ENCODE results near the gene CTSD. TPM values are rescaled to one million over a fixed set of nuclear protein-coding genes. Genes with fewer than 3 reads are reported as not detected.

The CTSD gene
- total and polyA plus RNA-seq, 2 of the 4 experiments (the other 2 are of a cell fraction) = 39.8 to 166 TPM

DNA sequence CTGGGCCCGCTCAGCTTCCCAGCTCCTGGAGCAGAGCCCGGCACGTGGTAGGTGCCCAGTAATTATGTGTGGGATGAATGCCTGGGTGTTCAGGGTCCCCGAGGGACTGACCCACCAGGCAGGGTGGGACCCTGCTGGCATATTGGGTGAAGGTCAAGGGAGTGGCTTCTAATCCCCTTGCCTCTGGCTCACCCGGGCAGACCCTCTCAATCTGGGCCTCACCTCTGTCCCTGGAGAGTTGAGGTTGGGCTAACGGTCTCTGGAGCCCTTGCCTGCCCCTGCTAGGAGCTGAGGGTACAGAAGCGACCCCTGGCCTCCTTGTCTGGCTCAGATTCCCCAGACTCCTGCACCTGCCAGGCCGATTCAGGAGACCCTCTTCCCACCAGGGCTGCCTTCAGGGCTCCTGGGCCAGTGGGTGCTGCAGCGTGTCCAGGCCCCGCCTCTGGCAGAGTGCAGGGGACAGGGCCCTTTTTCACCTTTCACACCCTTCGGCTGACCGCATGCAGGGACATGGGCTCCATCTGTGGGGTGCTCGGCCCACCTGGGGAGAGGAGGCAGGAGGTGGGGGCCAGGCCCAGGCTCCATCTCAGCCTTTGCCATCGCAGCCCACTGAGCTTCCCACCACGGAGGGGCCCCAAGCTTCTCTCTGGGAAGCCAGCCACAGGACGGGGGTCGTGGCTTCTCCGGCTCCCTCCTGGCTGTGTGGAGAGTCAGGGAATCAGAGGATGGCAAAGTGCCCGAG lies 3.8 kb upstream of the CTSD start:
- Histone ChIP-seq H3K36me3 (ENCODE audit: control insufficient read depth, insufficient read depth, low read length) (no peaks in the 10 kb centered on the region), H2AFZ (replicated peaks; ENCODE audit: low read length, poor library complexity) (peak overlapping the region; percentile 33), H2AK9ac (replicated peaks; ENCODE audit: low read depth, low read length, poor library complexity) (peak overlapping the region; percentile 18), H2BK15ac (ENCODE audit: low read depth, low read length) (no peak overlapping the region), H4K91ac (ENCODE audit: insufficient read depth, low read depth, low read length) (no peak overlapping the region), H3K56ac (ENCODE audit: extremely low read depth, insufficient read depth, low read length) (no peak overlapping the region), H3K4ac (ENCODE audit: low read depth, low read length) (no peak overlapping the region; the same call in 1 of the 2 replicates), H3K4me1 (ENCODE audit: control insufficient read depth, insufficient read depth, low read length) (peaks cover 18% of the 10 kb centered on the region), H4K8ac (ENCODE audit: low read depth in 2 of 2, low read length in 2 of 2) (no peak overlapping the region), H2BK120ac (ENCODE audit: low read depth, low read length) (no peak overlapping the region), H2BK20ac (ENCODE audit: low read depth, low read length) (no peak overlapping the region), H3K4me3 (ENCODE audit: insufficient read depth, low read depth, low read length) (no peak overlapping the region), H2AK5ac (ENCODE audit: low read depth, low read length) (0 out of 2 replicates have a peak overlapping the region, but pooled peaks have one; percentile 12), H3K27ac (ENCODE audit: insufficient read depth, low read length) (no peak overlapping the region), H4K20me1 (ENCODE audit: insufficient read depth, low read length) (no peaks in the 10 kb centered on the region), H3K23ac (ENCODE audit: low read depth, low read length) (no peak overlapping the region), H3K4me2 (ENCODE audit: low read depth, low read length) (no peak overlapping the region), H3K9me1 (ENCODE audit: insufficient read depth, low read length) (peaks cover 5% of the 10 kb centered on the region; the same call in 1 of the 2 replicates), H3K9me3 (ENCODE audit: control insufficient read depth, insufficient read depth, low read length) (no peaks in the 10 kb centered on the region), H2BK5ac (ENCODE audit: low read depth, low read length, poor library complexity, severe bottlenecking) (no peak overlapping the region), H4K5ac (ENCODE audit: low read depth, low read length) (no peak overlapping the region), H3K9ac (ENCODE audit: low read depth, low read length) (no peak overlapping the region), H3K14ac (replicated peaks; ENCODE audit: low read depth, low read length) (no peak overlapping the region), H3K27me3 (ENCODE audit: control insufficient read depth, insufficient read depth, low read length) (no peaks in the 10 kb centered on the region), H3K18ac (ENCODE audit: low read depth, low read length) (no peak overlapping the region), H3K79me1 (ENCODE audit: low read depth in 1 of 2, low read length in 2 of 2) (peaks cover 0 to 8% of the 10 kb centered on the region in 2 experiments; a peak in 2 of 4 replicates)
- no peak for DNase-seq
- no peak for ATAC-seq (ENCODE audit: low read depth)
- in situ Hi-C loops (cut with MboI; ENCODE audit: low sequenced_read_pairs) (no loop called here), dilution Hi-C loops (cut with HindIII; ENCODE audit: low sequenced_read_pairs, unreplicated experiment) (no loop called here), intact Hi-C loops (cut with micrococcal nuclease) (no loop called here)
- BruUV-seq (replicated peaks) = no TSS peak
- WGBS, 2 experiments (ENCODE audit: extremely low coverage in 2 of 2, insufficient read length in 1 of 2) = 71% methylated on average over 5 of the region's 19 CpGs; no CpG with 5 or more reads in 1 of the 2 experiments
- ChIA-PET POLR2A (ENCODE audit: unreplicated experiment) (no interaction called here), CTCF (no interaction called here)
- TF ChIP-seq, protein P1, sequence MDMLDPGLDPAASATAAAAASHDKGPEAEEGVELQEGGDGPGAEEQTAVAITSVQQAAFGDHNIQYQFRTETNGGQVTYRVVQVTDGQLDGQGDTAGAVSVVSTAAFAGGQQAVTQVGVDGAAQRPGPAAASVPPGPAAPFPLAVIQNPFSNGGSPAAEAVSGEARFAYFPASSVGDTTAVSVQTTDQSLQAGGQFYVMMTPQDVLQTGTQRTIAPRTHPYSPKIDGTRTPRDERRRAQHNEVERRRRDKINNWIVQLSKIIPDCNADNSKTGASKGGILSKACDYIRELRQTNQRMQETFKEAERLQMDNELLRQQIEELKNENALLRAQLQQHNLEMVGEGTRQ (IDR thresholded peaks at IDR 0.05; ENCODE audit: low read depth, low read length) = no peak
- no peak for TF ChIP-seq RCOR1 (IDR thresholded peaks at IDR 0.05; ENCODE audit: insufficient replicate concordance, low read length)
- TF ChIP-seq, protein P2, sequence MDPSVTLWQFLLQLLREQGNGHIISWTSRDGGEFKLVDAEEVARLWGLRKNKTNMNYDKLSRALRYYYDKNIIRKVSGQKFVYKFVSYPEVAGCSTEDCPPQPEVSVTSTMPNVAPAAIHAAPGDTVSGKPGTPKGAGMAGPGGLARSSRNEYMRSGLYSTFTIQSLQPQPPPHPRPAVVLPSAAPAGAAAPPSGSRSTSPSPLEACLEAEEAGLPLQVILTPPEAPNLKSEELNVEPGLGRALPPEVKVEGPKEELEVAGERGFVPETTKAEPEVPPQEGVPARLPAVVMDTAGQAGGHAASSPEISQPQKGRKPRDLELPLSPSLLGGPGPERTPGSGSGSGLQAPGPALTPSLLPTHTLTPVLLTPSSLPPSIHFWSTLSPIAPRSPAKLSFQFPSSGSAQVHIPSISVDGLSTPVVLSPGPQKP (IDR thresholded peaks at IDR 0.05; ENCODE audit: borderline replicate concordance, low read depth, low read length) = no peak
- TF ChIP-seq RFX5 (IDR thresholded peaks at IDR 0.05; ENCODE audit: low read depth, low read length) = no peak
- no peak for TF ChIP-seq POLR2A (IDR thresholded peaks at IDR 0.05; ENCODE audit: low read depth, low read length)
- TF ChIP-seq, protein P3, sequence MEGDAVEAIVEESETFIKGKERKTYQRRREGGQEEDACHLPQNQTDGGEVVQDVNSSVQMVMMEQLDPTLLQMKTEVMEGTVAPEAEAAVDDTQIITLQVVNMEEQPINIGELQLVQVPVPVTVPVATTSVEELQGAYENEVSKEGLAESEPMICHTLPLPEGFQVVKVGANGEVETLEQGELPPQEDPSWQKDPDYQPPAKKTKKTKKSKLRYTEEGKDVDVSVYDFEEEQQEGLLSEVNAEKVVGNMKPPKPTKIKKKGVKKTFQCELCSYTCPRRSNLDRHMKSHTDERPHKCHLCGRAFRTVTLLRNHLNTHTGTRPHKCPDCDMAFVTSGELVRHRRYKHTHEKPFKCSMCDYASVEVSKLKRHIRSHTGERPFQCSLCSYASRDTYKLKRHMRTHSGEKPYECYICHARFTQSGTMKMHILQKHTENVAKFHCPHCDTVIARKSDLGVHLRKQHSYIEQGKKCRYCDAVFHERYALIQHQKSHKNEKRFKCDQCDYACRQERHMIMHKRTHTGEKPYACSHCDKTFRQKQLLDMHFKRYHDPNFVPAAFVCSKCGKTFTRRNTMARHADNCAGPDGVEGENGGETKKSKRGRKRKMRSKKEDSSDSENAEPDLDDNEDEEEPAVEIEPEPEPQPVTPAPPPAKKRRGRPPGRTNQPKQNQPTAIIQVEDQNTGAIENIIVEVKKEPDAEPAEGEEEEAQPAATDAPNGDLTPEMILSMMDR (conservative IDR thresholded peaks at IDR 0.05; ENCODE audit: low read depth, low read length) = no peak
- no peak for TF ChIP-seq RAD21 (IDR thresholded peaks at IDR 0.05; ENCODE audit: low read length)
- TF ChIP-seq MAZ (IDR thresholded peaks at IDR 0.05; ENCODE audit: borderline replicate concordance, low read depth, low read length) = no peak
- no peak for TF ChIP-seq CHD1 (IDR thresholded peaks at IDR 0.05; ENCODE audit: low read depth, low read length)
- TF ChIP-seq FOS (IDR thresholded peaks at IDR 0.05; ENCODE audit: low read depth, low read length) = no peak
- TF ChIP-seq SMC3 (IDR thresholded peaks at IDR 0.05; ENCODE audit: low read depth, low read length) = no peak
- no peak for TF ChIP-seq BHLHE40 (IDR thresholded peaks at IDR 0.05; ENCODE audit: low read depth, low read length)
- TF ChIP-seq CEBPB (IDR thresholded peaks at IDR 0.05; ENCODE audit: low read depth, low read length) = no peak
- no peak for TF ChIP-seq NFE2L2 (IDR thresholded peaks at IDR 0.05; ENCODE audit: low read depth, low read length)
- TF ChIP-seq MXI1 (IDR thresholded peaks at IDR 0.05; ENCODE audit: borderline replicate concordance, low read depth, low read length) = no peak

Data from IMR-90 (cell line).